OCI-LY7 (cell line): ENCODE data around the gene IRF3. TPM values are rescaled to one million over a fixed set of nuclear protein-coding genes. Genes with fewer than 3 reads are reported as not detected.

Source experiments
- BruUV-seq: library from RNA; stranded (reverse); fragments of 400-500 nt; replicated peaks from 2 replicates; lab custom pipeline; 2021; lab: Mats Ljungman, UMichigan
- CTCF ChIA-PET: fragments of 300-600 bp; sonication (Branson Sonifier 250); formaldehyde crosslinking; loops from one replicate; lab custom pipeline; 2022; ENCODE audit warnings: antibody characterized with exemption; ENCODE audit not compliant: unreplicated experiment; lab: Charles Lee
- POLR2A ChIA-PET: fragments of 300-600 bp; sonication (Branson Sonifier 250); formaldehyde crosslinking; loops from one replicate; lab custom pipeline; 2022; ENCODE audit warnings: antibody characterized with exemption; lab: Charles Lee
- DNase-seq: peaks from one replicate; pipeline ENCODE4 v3.0.0-alpha.2; 2015; ENCODE audit warnings: low spot score
- H2AFZ ChIP-seq: fragments of 200-600 bp; sonication (generic), shearing (Covaris generic); 2 replicates; pipeline ENCODE4 v1.6.1; 2014; ENCODE audit warnings: mild to moderate bottlenecking, antibody characterized with exemption, low read length, moderate library complexity
- H3K27ac ChIP-seq: fragments of 200-600 bp; sonication (generic); 2 replicates; pipeline ENCODE4 v1.5.1; 2014; ENCODE audit warnings: mixed run types, low read depth, mild to moderate bottlenecking, moderate library complexity, low read length, inconsistent platforms; ENCODE audit not compliant: poor library complexity, severe bottlenecking
- H3K36me3 ChIP-seq: fragments of 200-600 bp; sonication (generic); 2 replicates; pipeline ENCODE4 v1.6.1; 2014; ENCODE audit warnings: mild to moderate bottlenecking, antibody characterized with exemption, low read length, moderate library complexity, mixed read lengths; ENCODE audit not compliant: insufficient read depth
- H3K4me1 ChIP-seq: fragments of 200-600 bp; sonication (generic); 2 replicates; pipeline ENCODE4 v1.5.1; 2014; ENCODE audit warnings: mild to moderate bottlenecking, low read length; ENCODE audit not compliant: insufficient read depth, poor library complexity, severe bottlenecking
- H3K4me2 ChIP-seq: fragments of 200-600 bp; sonication (generic); 2 replicates; pipeline ENCODE4 v1.6.1; 2014; ENCODE audit warnings: mild to moderate bottlenecking, low read length
- H3K4me3 ChIP-seq: fragments of 200-600 bp; sonication (generic); 2 replicates; pipeline ENCODE4 v1.5.1; 2014; ENCODE audit warnings: mild to moderate bottlenecking, low read depth, low read length; ENCODE audit not compliant: poor library complexity, severe bottlenecking
- H3K79me2 ChIP-seq: fragments of 200-600 bp; sonication (generic); 2 replicates; pipeline ENCODE4 v1.6.1; 2016; ENCODE audit warnings: low read depth, mild to moderate bottlenecking, low read length, moderate library complexity, mixed read lengths; ENCODE audit not compliant: insufficient read depth
- H3K9me2 ChIP-seq: fragments of 200-600 bp; sonication (generic); 2 replicates; pipeline ENCODE4 v1.6.1; 2016; ENCODE audit warnings: mild to moderate bottlenecking, low read length, mixed read lengths; ENCODE audit not compliant: insufficient read depth
- H3K9me3 ChIP-seq: fragments of 200-600 bp; sonication (generic); 2 replicates; pipeline ENCODE4 v1.6.1; 2014; ENCODE audit warnings: mild to moderate bottlenecking, mixed run types, low read length, mixed read lengths
- H4K20me1 ChIP-seq: fragments of 200-600 bp; sonication (generic); 2 replicates; pipeline ENCODE4 v1.6.1; 2014; ENCODE audit warnings: mild to moderate bottlenecking, antibody characterized with exemption, low read length, moderate library complexity, mixed read lengths; ENCODE audit not compliant: insufficient read depth
- CTCF ChIP-seq: fragments of 200-600 bp; sonication (generic); conservative IDR thresholded peaks from 2 replicates; pipeline ENCODE4 v1.5.1; 2014; ENCODE audit warnings: mild to moderate bottlenecking, antibody characterized with exemption, low read length, moderate library complexity, mixed read lengths
- EZH2phosphoT487 ChIP-seq: fragments of 200-600 bp; sonication (generic); IDR thresholded peaks from 2 replicates; pipeline ENCODE4 v1.6.1; 2018; ENCODE audit warnings: low read depth, borderline replicate concordance, mild to moderate bottlenecking, mixed run types, antibody characterized with exemption, low read length, moderate library complexity, mixed read lengths
- intact Hi-C: fragments of 100-400 bp; cut with micrococcal nuclease; formaldehyde crosslinking; loops from one replicate; pipeline ENCODE4 v1.10.0; 2022; ENCODE audit not compliant: unreplicated experiment
- total RNA-seq, 2 experiments: library from RNA; depleted of rRNA in 1 of 2; stranded (reverse); fragments of >200 nt in 1 of 2; shearing (Covaris generic) in 1 of 2; gene quantifications; 2 replicates each; pipeline ENCODE4 v1.2.3, GENCODE V29; 2014 to 2022

The IRF3 gene
- total RNA-seq, 2 experiments from 2014 or later = 96.6 to 116 TPM

GRCh38 chr19:49704888-49705642 lies 39.4 kb upstream of the IRF3 start:
- Histone ChIP-seq H3K9me3 (no peaks in the 10 kb centered on the region), H3K9me2 (no peaks in the 10 kb centered on the region), H3K4me1 (no peaks in the 10 kb centered on the region), H2AFZ (no peak overlapping the region), H3K4me2 (no peak overlapping the region), H3K36me3 (no peaks in the 10 kb centered on the region), H3K27ac (no peak overlapping the region), H4K20me1 (no peaks in the 10 kb centered on the region), H3K79me2 (no peaks in the 10 kb centered on the region), H3K4me3 (no peak overlapping the region)
- no TSS peak for BruUV-seq
- TF ChIP-seq CTCF = no peak
- TF ChIP-seq EZH2phosphoT487 = no peak
- intact Hi-C loops = no loop called here
- ChIA-PET CTCF (no interaction called here), POLR2A (no interaction called here)
- DNase-seq = no peak

GRCh38 chr19:49701271-49701786 lies 35.7 kb upstream of the IRF3 start:
- no TSS peak for BruUV-seq
- Histone ChIP-seq H3K9me3 (no peaks in the 10 kb centered on the region), H3K79me2 (no peaks in the 10 kb centered on the region), H3K36me3 (no peaks in the 10 kb centered on the region), H3K27ac (no peak overlapping the region), H3K4me1 (no peaks in the 10 kb centered on the region), H3K4me2 (no peak overlapping the region), H3K9me2 (no peaks in the 10 kb centered on the region), H2AFZ (no peak overlapping the region), H3K4me3 (no peak overlapping the region), H4K20me1 (no peaks in the 10 kb centered on the region)
- no peak for DNase-seq
- intact Hi-C loops = no loop called here
- CTCF ChIA-PET = no interaction called here
- POLR2A ChIA-PET = no interaction called here
- TF ChIP-seq EZH2phosphoT487 (no peak), CTCF (no peak)

- CTCF ChIA-PET = no interaction called here
- H3K4me3 ChIP-seq = no peak overlapping the region
- H3K79me2 ChIP-seq = no peaks in the 10 kb centered on the region
- no peaks in the 10 kb centered on the region for H4K20me1 ChIP-seq
- no TSS peak for BruUV-seq
- POLR2A ChIA-PET = no interaction called here
- DNase-seq = no peak
- H3K36me3 ChIP-seq = no peaks in the 10 kb centered on the region
- no peaks in the 10 kb centered on the region for H3K9me2 ChIP-seq
- TF ChIP-seq CTCF = no peak
- TF ChIP-seq EZH2phosphoT487 = no peak
- H3K4me2 ChIP-seq = no peak overlapping the region
- no peak overlapping the region for H3K27ac ChIP-seq
- no peak overlapping the region for H2AFZ ChIP-seq
- H3K9me3 ChIP-seq = no peaks in the 10 kb centered on the region
- no peaks in the 10 kb centered on the region for H3K4me1 ChIP-seq
- intact Hi-C loops = no loop called here
Observed at GRCh38 chr19:49700563-49700962, 34.9 kb upstream of the IRF3 start.
